ENCODE data around the gene MRPS16. TPM values are rescaled to one million over a fixed set of nuclear protein-coding genes. Genes with fewer than 3 reads are reported as not detected.

MRPS16 gene
- 46.1 TPM in 2 replicates for polyA plus RNA-seq (2013)

- H2BK120ac ChIP-seq (ENCODE audit: insufficient read depth, low read length, poor library complexity): peak within 1 kb of the TSS; percentile 31
- WGBS (ENCODE audit: extremely low coverage, insufficient coverage, insufficient read length): no CpG with 5 or more reads among the region's 51 CpGs
- H3K23ac ChIP-seq (ENCODE audit: low read length): no peak within 1 kb of the TSS
- H4K91ac ChIP-seq (ENCODE audit: low read depth, low read length): peak within 1 kb of the TSS; percentile 74
- H3K27me3 ChIP-seq (ENCODE audit: insufficient read depth, low read length): no peaks in the 10 kb centered on the region
- H3K79me2 ChIP-seq (ENCODE audit: control insufficient read depth, insufficient read depth, low read length, poor library complexity): peaks cover 9% of the 10 kb centered on the region
- DNase-seq: peak; percentile 95 to 98
- peak within 1 kb of the TSS; percentile 49 for H3K4ac ChIP-seq (ENCODE audit: low read depth, low read length)
- H4K12ac ChIP-seq (ENCODE audit: low read depth, low read length): peak within 1 kb of the TSS; percentile 82
- peaks cover 7 to 10% of the 10 kb centered on the region in 2 experiments for H3K36me3 ChIP-seq (ENCODE audit: control insufficient read depth in 1 of 2, insufficient read depth in 2 of 2, low read length in 2 of 2)
- H3K4me3 ChIP-seq (ENCODE audit: low read depth, low read length): peak within 1 kb of the TSS; percentile 82
- no peak within 1 kb of the TSS for H2BK12ac ChIP-seq (ENCODE audit: low read length)
- peaks cover 4% of the 10 kb centered on the region for H3K79me1 ChIP-seq (ENCODE audit: low read length)
- peak within 1 kb of the TSS; percentile 49 for H3K18ac ChIP-seq (ENCODE audit: low read length)
- H3K4me1 ChIP-seq (ENCODE audit: control insufficient read depth in 1 of 2, insufficient read depth in 2 of 2, low read length in 2 of 2): peaks cover 5% of the 10 kb centered on the region in 2 experiments
- no peaks in the 10 kb centered on the region for H3K9me3 ChIP-seq (ENCODE audit: insufficient read depth, low read depth, low read length)
- H2AK5ac ChIP-seq (ENCODE audit: low read length): peak within 1 kb of the TSS; percentile 1
- peak within 1 kb of the TSS; percentile 85 for H3K4me2 ChIP-seq (ENCODE audit: low read length)
- peak within 1 kb of the TSS; percentile 87 for H3K27ac ChIP-seq (ENCODE audit: low read depth, low read length)
- H3K9ac ChIP-seq (ENCODE audit: low read length): peak within 1 kb of the TSS; percentile 98
- peak within 1 kb of the TSS; percentile 76 for H3K14ac ChIP-seq (ENCODE audit: low read length)
- H2BK5ac ChIP-seq (ENCODE audit: low read depth, low read length, poor library complexity): peak within 1 kb of the TSS; percentile 43
- H2AFZ ChIP-seq (ENCODE audit: insufficient read depth, low read length, poor library complexity): peak within 1 kb of the TSS; percentile 35
- peak within 1 kb of the TSS; percentile 88 for H4K8ac ChIP-seq (ENCODE audit: low read depth, low read length)
Observed at GRCh38 chr10:73252445-73253224, at the start of gene MRPS16. Gene MRPS16, minus strand, starts transcription at chr10:73252644. Its CDS starts 162 bp downstream, at chr10:73252482.

GRCh38 chr10:73296946-73297345, 44.5 kb upstream of the MRPS16 start:
- H3K4me1 ChIP-seq (ENCODE audit: control insufficient read depth in 1 of 2, insufficient read depth in 2 of 2, low read length in 2 of 2): no peaks in the 10 kb centered on the region
- H4K12ac ChIP-seq (ENCODE audit: low read depth, low read length): no peak overlapping the region
- H3K27ac ChIP-seq (ENCODE audit: low read depth, low read length): no peak overlapping the region
- H3K9me3 ChIP-seq (ENCODE audit: insufficient read depth, low read depth, low read length): no peaks in the 10 kb centered on the region
- no peaks in the 10 kb centered on the region for H3K79me2 ChIP-seq (ENCODE audit: control insufficient read depth, insufficient read depth, low read length, poor library complexity)
- H4K91ac ChIP-seq (ENCODE audit: low read depth, low read length): no peak overlapping the region
- WGBS (ENCODE audit: extremely low coverage, insufficient coverage, insufficient read length): no CpG with 5 or more reads among the region's 3 CpGs
- H2BK12ac ChIP-seq (ENCODE audit: low read length): no peak overlapping the region
- no peak overlapping the region for H4K8ac ChIP-seq (ENCODE audit: low read depth, low read length)
- H3K4me3 ChIP-seq (ENCODE audit: low read depth, low read length): no peak overlapping the region
- H3K27me3 ChIP-seq (ENCODE audit: insufficient read depth, low read length): no peaks in the 10 kb centered on the region
- H2AK5ac ChIP-seq (ENCODE audit: low read length): no peak overlapping the region
- no peak overlapping the region for H3K18ac ChIP-seq (ENCODE audit: low read length)
- H3K4me2 ChIP-seq (ENCODE audit: low read length): no peak overlapping the region
- H3K36me3 ChIP-seq (ENCODE audit: control insufficient read depth in 1 of 2, insufficient read depth in 2 of 2, low read length in 2 of 2): no peaks in the 10 kb centered on the region
- no peak overlapping the region for H2BK5ac ChIP-seq (ENCODE audit: low read depth, low read length, poor library complexity)
- DNase-seq: peak; percentile 7 to 52
- H3K14ac ChIP-seq (ENCODE audit: low read length): no peak overlapping the region
- no peak overlapping the region for H3K23ac ChIP-seq (ENCODE audit: low read length)
- no peak overlapping the region for H2BK120ac ChIP-seq (ENCODE audit: insufficient read depth, low read length, poor library complexity)
- H2AFZ ChIP-seq (ENCODE audit: insufficient read depth, low read length, poor library complexity): no peak overlapping the region
- H3K9ac ChIP-seq (ENCODE audit: low read length): no peak overlapping the region
- no peaks in the 10 kb centered on the region for H3K79me1 ChIP-seq (ENCODE audit: low read length)
- no peak overlapping the region for H3K4ac ChIP-seq (ENCODE audit: low read depth, low read length)

- Histone ChIP-seq H3K4me3 (ENCODE audit: low read depth, low read length) (no peak overlapping the region), H3K9ac (ENCODE audit: low read length) (no peak overlapping the region), H2BK12ac (ENCODE audit: low read length) (no peak overlapping the region), H3K4ac (ENCODE audit: low read depth, low read length) (no peak overlapping the region), H3K27ac (ENCODE audit: low read depth, low read length) (no peak overlapping the region), H3K79me2 (ENCODE audit: control insufficient read depth, insufficient read depth, low read length, poor library complexity) (no peaks in the 10 kb centered on the region), H3K9me3 (ENCODE audit: insufficient read depth, low read depth, low read length) (no peaks in the 10 kb centered on the region), H3K27me3 (ENCODE audit: insufficient read depth, low read length) (no peaks in the 10 kb centered on the region), H3K23ac (ENCODE audit: low read length) (no peak overlapping the region), H3K14ac (ENCODE audit: low read length) (no peak overlapping the region), H4K8ac (ENCODE audit: low read depth, low read length) (no peak overlapping the region), H3K36me3 (ENCODE audit: control insufficient read depth in 1 of 2, insufficient read depth in 2 of 2, low read length in 2 of 2) (no peaks in the 10 kb centered on the region), H2BK5ac (ENCODE audit: low read depth, low read length, poor library complexity) (no peak overlapping the region), H2BK120ac (ENCODE audit: insufficient read depth, low read length, poor library complexity) (no peak overlapping the region), H4K91ac (ENCODE audit: low read depth, low read length) (no peak overlapping the region), H4K12ac (ENCODE audit: low read depth, low read length) (no peak overlapping the region), H3K18ac (ENCODE audit: low read length) (no peak overlapping the region), H3K4me1 (ENCODE audit: control insufficient read depth in 1 of 2, insufficient read depth in 2 of 2, low read length in 2 of 2) (no peaks in the 10 kb centered on the region), H3K79me1 (ENCODE audit: low read length) (no peaks in the 10 kb centered on the region), H2AFZ (ENCODE audit: insufficient read depth, low read length, poor library complexity) (no peak overlapping the region), H2AK5ac (ENCODE audit: low read length) (no peak overlapping the region), H3K4me2 (ENCODE audit: low read length) (no peak overlapping the region)
- peak; percentile 81 to 95 for DNase-seq
- WGBS (ENCODE audit: extremely low coverage, insufficient coverage, insufficient read length): no CpG with 5 or more reads among the region's 3 CpGs
Observed at GRCh38 chr10:73293461-73293860, 41.0 kb upstream of the MRPS16 start.

GRCh38 chr10:73289958-73290357, 37.5 kb upstream of the MRPS16 start:
- no peak for DNase-seq
- H3K9me3 ChIP-seq (ENCODE audit: insufficient read depth, low read depth, low read length): peaks cover 2% of the 10 kb centered on the region
- no peak overlapping the region for H2BK120ac ChIP-seq (ENCODE audit: insufficient read depth, low read length, poor library complexity)
- H3K4ac ChIP-seq (ENCODE audit: low read depth, low read length): no peak overlapping the region
- H3K9ac ChIP-seq (ENCODE audit: low read length): no peak overlapping the region
- no peaks in the 10 kb centered on the region for H3K4me1 ChIP-seq (ENCODE audit: control insufficient read depth in 1 of 2, insufficient read depth in 2 of 2, low read length in 2 of 2)
- no peaks in the 10 kb centered on the region for H3K79me1 ChIP-seq (ENCODE audit: low read length)
- H3K18ac ChIP-seq (ENCODE audit: low read length): no peak overlapping the region
- no peak overlapping the region for H3K27ac ChIP-seq (ENCODE audit: low read depth, low read length)
- H4K12ac ChIP-seq (ENCODE audit: low read depth, low read length): no peak overlapping the region
- no peak overlapping the region for H3K4me2 ChIP-seq (ENCODE audit: low read length)
- no peak overlapping the region for H2AFZ ChIP-seq (ENCODE audit: insufficient read depth, low read length, poor library complexity)
- H2BK12ac ChIP-seq (ENCODE audit: low read length): no peak overlapping the region
- WGBS (ENCODE audit: extremely low coverage, insufficient coverage, insufficient read length): no CpG with 5 or more reads among the region's 1 CpG
- H3K27me3 ChIP-seq (ENCODE audit: insufficient read depth, low read length): no peaks in the 10 kb centered on the region
- H3K4me3 ChIP-seq (ENCODE audit: low read depth, low read length): no peak overlapping the region
- no peak overlapping the region for H4K91ac ChIP-seq (ENCODE audit: low read depth, low read length)
- no peak overlapping the region for H4K8ac ChIP-seq (ENCODE audit: low read depth, low read length)
- no peak overlapping the region for H2AK5ac ChIP-seq (ENCODE audit: low read length)
- no peak overlapping the region for H2BK5ac ChIP-seq (ENCODE audit: low read depth, low read length, poor library complexity)
- H3K79me2 ChIP-seq (ENCODE audit: control insufficient read depth, insufficient read depth, low read length, poor library complexity): no peaks in the 10 kb centered on the region
- no peaks in the 10 kb centered on the region for H3K36me3 ChIP-seq (ENCODE audit: control insufficient read depth in 1 of 2, insufficient read depth in 2 of 2, low read length in 2 of 2)
- H3K14ac ChIP-seq (ENCODE audit: low read length): no peak overlapping the region
- H3K23ac ChIP-seq (ENCODE audit: low read length): no peak overlapping the region

Measured in trophoblast cell (in vitro differentiated cells and primary cell).